ENCODE results near the gene MAGEA1.

Gene MAGEA1

GRCh38 chrX:153200462-153200861 lies 21.4 kb downstream of the MAGEA1 start:
- no peaks in the 10 kb centered on the region for H3K9me3 ChIP-seq
- H3K27ac ChIP-seq: no peak overlapping the region
- H3K4me3 ChIP-seq (ENCODE audit: low read depth in 1 of 2, low read length in 1 of 2): no peak overlapping the region
- H3K4me1 ChIP-seq (ENCODE audit: control insufficient read depth in 1 of 2, insufficient read depth in 1 of 2, low read depth in 1 of 2, low read length in 1 of 2): no peaks in the 10 kb centered on the region
- no peaks in the 10 kb centered on the region for H3K27me3 ChIP-seq
- TF ChIP-seq CTCF (IDR thresholded peaks at IDR 0.05): no peak
- no peaks in the 10 kb centered on the region for H3K36me3 ChIP-seq

GRCh38 chrX:153206425-153207046 lies 27.5 kb downstream of the MAGEA1 start:
- H3K36me3 ChIP-seq: no peaks in the 10 kb centered on the region
- H3K27me3 ChIP-seq: no peaks in the 10 kb centered on the region
- H3K4me3 ChIP-seq (ENCODE audit: low read depth in 1 of 2, low read length in 1 of 2): no peak overlapping the region
- no peaks in the 10 kb centered on the region for H3K9me3 ChIP-seq
- no peak for TF ChIP-seq CTCF (IDR thresholded peaks at IDR 0.05)
- H3K27ac ChIP-seq: no peak overlapping the region
- H3K4me1 ChIP-seq (ENCODE audit: control insufficient read depth in 1 of 2, insufficient read depth in 1 of 2, low read depth in 1 of 2, low read length in 1 of 2): no peaks in the 10 kb centered on the region

- Histone ChIP-seq H3K36me3 (no peaks in the 10 kb centered on the region), H3K27me3 (no peaks in the 10 kb centered on the region), H3K27ac (no peak overlapping the region), H3K4me1 (ENCODE audit: control insufficient read depth in 1 of 2, insufficient read depth in 1 of 2, low read depth in 1 of 2, low read length in 1 of 2) (no peaks in the 10 kb centered on the region), H3K4me3 (ENCODE audit: low read depth in 1 of 2, low read length in 1 of 2) (no peak overlapping the region), H3K9me3 (no peaks in the 10 kb centered on the region)
- TF ChIP-seq CTCF (IDR thresholded peaks at IDR 0.05): no peak
Measured at GRCh38 chrX:153209347-153209746, 30.3 kb downstream of the MAGEA1 start.

GRCh38 chrX:153214934-153215333 lies 35.9 kb downstream of the MAGEA1 start:
- no peak overlapping the region for H3K27ac ChIP-seq
- H3K4me1 ChIP-seq (ENCODE audit: control insufficient read depth in 1 of 2, insufficient read depth in 1 of 2, low read depth in 1 of 2, low read length in 1 of 2): no peaks in the 10 kb centered on the region
- H3K36me3 ChIP-seq: no peaks in the 10 kb centered on the region
- no peaks in the 10 kb centered on the region for H3K27me3 ChIP-seq
- no peaks in the 10 kb centered on the region for H3K9me3 ChIP-seq
- no peak for TF ChIP-seq CTCF (IDR thresholded peaks at IDR 0.05)
- H3K4me3 ChIP-seq (ENCODE audit: low read depth in 1 of 2, low read length in 1 of 2): no peak overlapping the region

- no peak overlapping the region for H3K4me3 ChIP-seq (ENCODE audit: low read depth in 1 of 2, low read length in 1 of 2)
- no peak overlapping the region for H3K27ac ChIP-seq
- no peak for TF ChIP-seq CTCF (IDR thresholded peaks at IDR 0.05)
- H3K9me3 ChIP-seq: no peaks in the 10 kb centered on the region
- H3K36me3 ChIP-seq: no peaks in the 10 kb centered on the region
- no peaks in the 10 kb centered on the region for H3K27me3 ChIP-seq
- H3K4me1 ChIP-seq (ENCODE audit: control insufficient read depth in 1 of 2, insufficient read depth in 1 of 2, low read depth in 1 of 2, low read length in 1 of 2): no peaks in the 10 kb centered on the region
Measured at GRCh38 chrX:153216926-153217325, 37.8 kb downstream of the MAGEA1 start.

Measured in neutrophil (primary cell).